ENCODE data around the gene SETDB1.

DNA sequence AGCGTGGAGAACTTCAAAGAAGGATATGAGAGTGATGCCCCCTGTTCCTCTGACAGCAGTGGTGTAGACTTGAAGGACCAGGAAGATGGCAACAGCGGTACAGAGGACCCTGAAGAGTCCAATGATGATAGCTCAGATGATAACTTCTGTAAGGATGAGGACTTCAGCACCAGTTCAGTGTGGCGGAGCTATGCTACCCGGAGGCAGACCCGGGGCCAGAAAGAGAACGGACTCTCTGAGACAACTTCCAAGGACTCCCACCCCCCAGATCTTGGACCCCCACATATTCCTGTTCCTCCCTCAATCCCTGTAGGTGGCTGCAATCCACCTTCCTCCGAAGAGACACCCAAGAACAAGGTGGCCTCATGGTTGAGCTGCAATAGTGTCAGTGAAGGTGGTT, 34.5 kb downstream of the SETDB1 start:
- TF ChIP-seq, protein P1, sequence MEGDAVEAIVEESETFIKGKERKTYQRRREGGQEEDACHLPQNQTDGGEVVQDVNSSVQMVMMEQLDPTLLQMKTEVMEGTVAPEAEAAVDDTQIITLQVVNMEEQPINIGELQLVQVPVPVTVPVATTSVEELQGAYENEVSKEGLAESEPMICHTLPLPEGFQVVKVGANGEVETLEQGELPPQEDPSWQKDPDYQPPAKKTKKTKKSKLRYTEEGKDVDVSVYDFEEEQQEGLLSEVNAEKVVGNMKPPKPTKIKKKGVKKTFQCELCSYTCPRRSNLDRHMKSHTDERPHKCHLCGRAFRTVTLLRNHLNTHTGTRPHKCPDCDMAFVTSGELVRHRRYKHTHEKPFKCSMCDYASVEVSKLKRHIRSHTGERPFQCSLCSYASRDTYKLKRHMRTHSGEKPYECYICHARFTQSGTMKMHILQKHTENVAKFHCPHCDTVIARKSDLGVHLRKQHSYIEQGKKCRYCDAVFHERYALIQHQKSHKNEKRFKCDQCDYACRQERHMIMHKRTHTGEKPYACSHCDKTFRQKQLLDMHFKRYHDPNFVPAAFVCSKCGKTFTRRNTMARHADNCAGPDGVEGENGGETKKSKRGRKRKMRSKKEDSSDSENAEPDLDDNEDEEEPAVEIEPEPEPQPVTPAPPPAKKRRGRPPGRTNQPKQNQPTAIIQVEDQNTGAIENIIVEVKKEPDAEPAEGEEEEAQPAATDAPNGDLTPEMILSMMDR (IDR thresholded peaks at IDR 0.05) = no peak
- TF ChIP-seq POLR2A (IDR thresholded peaks at IDR 0.05) = no peak

Data from lower leg skin (tissue), 3 donors.